Lower lobe of right lung (tissue), 2 donors: ENCODE measurements around the gene TMEM144. TPM values are rescaled to one million over a fixed set of nuclear protein-coding genes. Genes with fewer than 3 reads are reported as not detected.

Source experiments
- ATAC-seq, 2 donors: fragments of 200-7000 bp; cut with Tn5 transposase; one replicate each; pipeline ENCODE4 v1.9.1; 2020 to 2022; ENCODE audit warnings: mild to moderate bottlenecking in 2 of 2, moderate library complexity in 2 of 2
- DNase-seq: peaks from one replicate; pipeline ENCODE4 v3.0.0-alpha.2; 2020
- H3K27ac ChIP-seq: fragments of 200-600 bp; one replicate; pipeline ENCODE4 v1.8.0; 2022
- H3K27me3 ChIP-seq: fragments of 200-600 bp; one replicate; pipeline ENCODE4 v1.8.0; 2022; ENCODE audit warnings: low read depth
- H3K36me3 ChIP-seq: fragments of 200-600 bp; one replicate; pipeline ENCODE4 v1.8.0; 2022; ENCODE audit warnings: mild to moderate bottlenecking
- H3K4me1 ChIP-seq: fragments of 200-600 bp; one replicate; pipeline ENCODE4 v1.8.0; 2022
- H3K4me3 ChIP-seq: fragments of 200-600 bp; one replicate; pipeline ENCODE4 v1.8.0; 2022; ENCODE audit warnings: mild to moderate bottlenecking
- H3K9me3 ChIP-seq: fragments of 200-600 bp; one replicate; pipeline ENCODE4 v1.8.0; 2022
- CTCF ChIP-seq: fragments of 200-600 bp; IDR thresholded peaks from one replicate; pipeline ENCODE4 v1.8.0; 2022; ENCODE audit warnings: antibody characterized with exemption, mild to moderate bottlenecking
- intact Hi-C: fragments of 100-400 bp; cut with DNase I; formaldehyde crosslinking; loops from one replicate; pipeline ENCODE4 v1.11.0; 2022
- total RNA-seq: library from RNA; stranded (reverse); fragmentation: NEBNext Ultra II Directional; extraction: Animal tissue kit (Norgen Biotek cat#: 25700); gene quantifications from one replicate; pipeline ENCODE4 v1.2.1, GENCODE V29; 2021
- donor health status: DM: no; HTN: yes; CAD: no; lungs with severe emphysema.

Gene TMEM144
- total RNA-seq, 1 donor from 2014 or later: 13.1 TPM

DNA sequence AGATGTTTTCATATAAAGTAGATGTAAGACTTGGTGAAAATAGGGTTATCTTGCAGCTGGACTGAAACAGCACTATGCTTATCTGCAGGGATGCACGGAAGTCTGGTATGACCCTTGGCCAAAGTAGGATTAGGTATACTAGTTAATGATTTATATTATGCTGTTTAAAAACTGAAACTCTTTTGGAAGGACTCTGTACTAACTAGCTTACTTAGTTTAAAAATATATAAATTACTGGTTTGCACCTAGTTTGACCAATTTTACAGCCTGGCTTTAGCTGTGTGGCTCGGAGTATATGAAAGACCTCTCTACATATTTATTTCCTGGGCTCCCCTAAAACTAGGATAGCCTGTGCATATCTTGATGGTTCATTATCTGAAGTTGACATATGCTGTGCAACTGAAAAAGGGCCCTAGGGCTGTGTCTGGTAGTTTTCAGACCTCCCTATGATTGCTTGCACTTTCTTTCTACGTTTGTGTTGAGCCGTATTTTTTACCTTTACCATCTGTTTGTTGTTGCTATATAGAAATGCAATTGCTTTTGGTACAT, 89.2 kb downstream of the TMEM144 start:
- Histone ChIP-seq H3K36me3 (no peaks in the 10 kb centered on the region), H3K4me3 (no peak overlapping the region), H3K9me3 (no peaks in the 10 kb centered on the region), H3K27me3 (no peaks in the 10 kb centered on the region), H3K4me1 (no peaks in the 10 kb centered on the region), H3K27ac (no peak overlapping the region)
- ATAC-seq (no peak), DNase-seq (no peak)
- no peak for TF ChIP-seq CTCF
- intact Hi-C loops: no loop called here

DNA sequence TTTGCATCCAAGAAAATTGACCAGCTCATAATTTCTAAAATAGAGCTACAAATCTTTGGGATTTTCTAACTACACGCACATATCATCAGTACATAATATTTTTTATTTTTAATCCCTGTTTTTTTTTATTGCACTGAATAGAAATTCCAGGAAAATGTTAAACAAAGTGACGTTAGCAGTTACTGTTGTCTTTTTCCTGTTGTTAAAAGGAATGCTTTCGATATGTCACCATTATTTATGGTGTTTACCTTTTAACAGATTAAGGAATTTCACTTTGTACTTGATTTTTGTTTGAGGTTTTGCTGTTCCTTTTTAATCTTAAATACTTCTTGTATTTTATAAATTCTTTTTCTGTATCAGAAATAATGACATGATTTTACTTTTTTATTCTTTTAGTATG, 89.7 kb downstream of the TMEM144 start:
- H3K27ac ChIP-seq: no peak overlapping the region
- intact Hi-C loops: no loop called here
- no peak overlapping the region for H3K4me3 ChIP-seq
- H3K36me3 ChIP-seq: no peaks in the 10 kb centered on the region
- TF ChIP-seq CTCF: no peak
- no peaks in the 10 kb centered on the region for H3K27me3 ChIP-seq
- no peak for DNase-seq
- H3K4me1 ChIP-seq: no peaks in the 10 kb centered on the region
- ATAC-seq: no peak
- no peaks in the 10 kb centered on the region for H3K9me3 ChIP-seq

DNA sequence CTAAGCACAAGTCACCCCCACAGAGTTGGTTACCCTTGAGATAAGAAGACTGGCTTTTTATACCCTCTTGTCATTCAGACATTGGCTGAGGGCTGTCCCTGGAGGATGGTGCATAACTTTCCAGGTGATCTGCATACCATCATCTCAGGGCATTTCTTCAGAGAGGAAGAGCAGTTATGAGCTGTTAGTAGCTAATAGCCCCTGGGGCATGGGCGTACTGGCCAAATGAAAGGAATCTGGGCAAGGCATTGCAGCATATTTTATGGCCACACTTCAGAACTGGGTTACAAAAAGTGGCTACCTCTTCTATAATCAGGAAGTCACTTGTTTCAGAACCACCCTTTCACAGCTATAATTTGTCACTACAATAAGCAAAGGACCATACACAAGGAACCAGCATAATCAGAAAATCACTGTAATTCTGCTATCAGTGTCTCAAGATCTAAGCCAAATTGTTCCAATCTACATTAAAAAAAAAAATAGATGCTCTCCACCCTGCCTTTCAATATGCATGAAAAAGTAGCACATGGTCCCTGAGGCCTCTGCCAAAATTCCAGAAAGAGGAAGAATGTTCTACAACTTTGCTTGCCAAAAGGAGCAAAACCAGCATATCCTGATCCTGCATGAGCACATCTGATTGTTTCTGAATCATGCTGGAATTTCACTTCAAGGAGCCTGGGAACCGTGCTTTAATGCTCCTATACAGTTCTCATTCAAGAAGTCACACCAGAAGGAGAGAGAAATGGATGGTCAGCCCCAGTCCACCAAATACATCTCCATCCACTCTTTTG, 92.0 kb downstream of the TMEM144 start:
- H3K27ac ChIP-seq: no peak overlapping the region
- ATAC-seq (no peak), DNase-seq (no peak)
- no peak for TF ChIP-seq CTCF
- no peaks in the 10 kb centered on the region for H3K27me3 ChIP-seq
- no peaks in the 10 kb centered on the region for H3K9me3 ChIP-seq
- no peak overlapping the region for H3K4me3 ChIP-seq
- H3K36me3 ChIP-seq: no peaks in the 10 kb centered on the region
- H3K4me1 ChIP-seq: no peaks in the 10 kb centered on the region
- intact Hi-C loops: no loop called here

GRCh38 chr4:158304694-158305093, 94.4 kb downstream of the TMEM144 start:
- Histone ChIP-seq H3K4me1 (no peaks in the 10 kb centered on the region), H3K27me3 (no peaks in the 10 kb centered on the region), H3K36me3 (no peaks in the 10 kb centered on the region), H3K27ac (no peak overlapping the region), H3K9me3 (peaks cover 5% of the 10 kb centered on the region), H3K4me3 (no peak overlapping the region)
- DNase-seq (no peak), ATAC-seq (no peak)
- no peak for TF ChIP-seq CTCF
- intact Hi-C loops: no loop called here

Other genes starting within 250 kb of the TMEM144 start
- gene GASK1B, start 37.5 kb upstream of the TMEM144 start, total RNA-seq: 22.7 TPM